AG04449 (cell line): Measurements from ENCODE around the gene TLX2.
"Not testable (repeated sequence)": the region's sequence is repeated elsewhere in the genome, so short reads cannot be mapped to it uniquely, and the experiment has no call there.

Experiments
- CTCF ChIA-PET: fragments of 350-600 bp; formaldehyde crosslinking; extraction: SDS; loops from one replicate; lab custom pipeline; 2021; ENCODE audit warnings: antibody characterized with exemption; lab: Yijun Ruan, JAX
- POLR2A ChIA-PET: fragments of 400-600, 350-600 bp; formaldehyde crosslinking; extraction: SDS; loops from one replicate; lab custom pipeline; 2020; ENCODE audit warnings: antibody characterized with exemption, inconsistent platforms; lab: Yijun Ruan, JAX
- DNase-seq: peaks from one replicate; pipeline ENCODE4 v3.0.0-alpha.2; 2010; ENCODE audit warnings: low read depth, low spot score
- H3K4me3 ChIP-seq: 2 replicates; pipeline ENCODE4 v1.5.1; 2011; ENCODE audit warnings: low read depth, mild to moderate bottlenecking, control low read depth, low read length
- CTCF ChIP-seq: IDR thresholded peaks from one replicate; pipeline ENCODE4 v1.5.1; 2011; ENCODE audit warnings: mild to moderate bottlenecking, moderate library complexity, low read length, control low read depth, inconsistent platforms; ENCODE audit not compliant: insufficient read depth; ENCODE audit errors: missing control alignments

TLX2 gene

GRCh38 chr2:74474481-74474880 lies 39.8 kb upstream of the TLX2 start:
- ChIA-PET POLR2A (interaction anchor here (0.6 to 2.5 kb wide), 2 partner anchors 16 to 109 kb away, joined by 3 to 8 read pairs; partner anchors contain the start of gene WBP1), CTCF (interaction anchor here (0.7 to 4.1 kb wide), 5 partner anchors 8 to 169 kb away, joined by 3 to 32 read pairs (median 4); partner anchors contain the start of genes CCDC142, PCGF1 and TTC31)
- H3K4me3 ChIP-seq: no peak overlapping the region
- no peak for DNase-seq
- no peak for TF ChIP-seq CTCF

- DNase-seq: no peak
- CTCF ChIA-PET: interaction anchor here (0.7 to 4.1 kb wide), 4 partner anchors 7 to 169 kb away, joined by 3 to 32 read pairs (median 10); partner anchors contain the start of genes CCDC142 and TTC31
These were observed 39.4 kb upstream of the TLX2 start for GRCh38 chr2:74474899-74475298.

GRCh38 chr2:74481431-74481830 lies 32.8 kb upstream of the TLX2 start:
- CTCF ChIA-PET: interaction anchor here (1.0 to 15.3 kb wide), 15 partner anchors 9 to 148 kb away, joined by 3 to 401 read pairs (median 9); partner anchors contain the start of genes AUP1, HTRA2, INO80B and LBX2

More at GRCh38 chr2:74474899-74475298, 39.4 kb upstream of the TLX2 start:
- H3K4me3 ChIP-seq: no peak overlapping the region
- TF ChIP-seq CTCF: peak; percentile 10
- POLR2A ChIA-PET: interaction anchor here (2.5 kb wide), 1 partner anchor 16 kb away, joined by 8 read pairs; the partner anchor contains the start of gene WBP1

GRCh38 chr2:74481961-74482800 lies 32.1 kb upstream of the TLX2 start:
- POLR2A ChIA-PET: interaction anchor here (0.8 to 3.1 kb wide), 17 partner anchors 9 to 107 kb away, joined by 3 to 10 read pairs (median 5); partner anchors contain the start of genes AUP1, HTRA2, INO80B and LBX2
- CTCF ChIA-PET: interaction anchor here (1.0 to 15.3 kb wide), 21 partner anchors 9 to 147 kb away, joined by 3 to 401 read pairs (median 9); partner anchors contain the start of genes AUP1, HTRA2, INO80B and LBX2
- peak overlapping the region; percentile 99 for H3K4me3 ChIP-seq
- TF ChIP-seq CTCF: no peak
- DNase-seq: no peak

More at GRCh38 chr2:74481431-74481830, 32.8 kb upstream of the TLX2 start:
- DNase-seq: no peak
- POLR2A ChIA-PET: interaction anchor here (0.6 to 3.1 kb wide), 12 partner anchors 8 to 357 kb away, joined by 3 to 10 read pairs (median 4); partner anchors contain the start of genes MRPL53 and WBP1
- TF ChIP-seq CTCF: no peak
- H3K4me3 ChIP-seq: peak overlapping the region; percentile 99

GRCh38 chr2:74482801-74483674 lies 31.2 kb upstream of the TLX2 start, which contains the start of the genes CCDC142 and TTC31:
Gene CCDC142, minus strand, starts transcription at chr2:74482998. Its CDS starts 161 bp downstream, at chr2:74482837.
Gene TTC31, plus strand, starts transcription at chr2:74483081. Its CDS starts 15 bp downstream, at chr2:74483096.
- ChIA-PET POLR2A (interaction anchor here (0.8 to 3.1 kb wide), 15 partner anchors 10 to 106 kb away, joined by 3 to 10 read pairs (median 5); partner anchors contain the start of genes AUP1, HTRA2, INO80B and LBX2), CTCF (interaction anchor here (0.6 to 15.3 kb wide), 23 partner anchors 10 to 155 kb away, joined by 3 to 401 read pairs (median 9); partner anchors contain the start of genes AUP1, HTRA2, INO80B and LBX2)
- H3K4me3 ChIP-seq: peak within 1 kb of the TSS; percentile 99
- DNase-seq: peak; percentile 58
- peak; percentile 88 for TF ChIP-seq CTCF

GRCh38 chr2:74483675-74484164 lies 30.5 kb upstream of the TLX2 start:
- not testable (repeated sequence) for DNase-seq
- ChIA-PET POLR2A (interaction anchor here (1.2 to 3.1 kb wide), 4 partner anchors 17 to 104 kb away, joined by 3 to 10 read pairs (median 6); partner anchors contain the start of genes AUP1 and HTRA2), CTCF (interaction anchor here (0.6 to 15.3 kb wide), 18 partner anchors 9 to 154 kb away, joined by 3 to 401 read pairs (median 10); partner anchors contain the start of genes AUP1, HTRA2, INO80B and LBX2)
- peak overlapping the region; percentile 99 for H3K4me3 ChIP-seq
